ENCODE results near the gene TMEM132D. TPM values are rescaled to one million over a fixed set of nuclear protein-coding genes. Genes with fewer than 3 reads are reported as not detected.

The TMEM132D gene
- total and polyA plus RNA-seq, 2 of the 4 experiments (the other 2 are of a cell fraction) = not detected

GRCh38 chr12:129467289-129467688 lies 436.5 kb downstream of the TMEM132D start:
- no peak overlapping the region for H2BK15ac ChIP-seq (ENCODE audit: low read depth, low read length)
- 0% methylated on average over 1 of the region's 1 CpG; no CpG with 5 or more reads in 1 of the 2 experiments for WGBS, 2 experiments (ENCODE audit: extremely low coverage in 2 of 2, insufficient read length in 1 of 2)

More at GRCh38 chr12:129467289-129467688, 436.5 kb downstream of the TMEM132D start:
- Histone ChIP-seq H3K79me1 (ENCODE audit: low read depth in 1 of 2, low read length in 2 of 2) (no peaks in the 10 kb centered on the region), H3K4me3 (ENCODE audit: insufficient read depth, low read depth, low read length) (no peak overlapping the region), H4K5ac (ENCODE audit: low read depth, low read length) (no peak overlapping the region), H3K4me2 (ENCODE audit: low read depth, low read length) (no peak overlapping the region), H2AFZ (replicated peaks; ENCODE audit: low read length, poor library complexity) (no peak overlapping the region), H3K4ac (ENCODE audit: low read depth, low read length) (no peak overlapping the region), H2BK5ac (ENCODE audit: low read depth, low read length, poor library complexity, severe bottlenecking) (no peak overlapping the region), H2AK5ac (ENCODE audit: low read depth, low read length) (no peak overlapping the region), H4K20me1 (ENCODE audit: insufficient read depth, low read length) (no peaks in the 10 kb centered on the region), H3K4me1 (ENCODE audit: control insufficient read depth, insufficient read depth, low read length) (no peaks in the 10 kb centered on the region), H3K27me3 (ENCODE audit: control insufficient read depth, insufficient read depth, low read length) (no peaks in the 10 kb centered on the region), H3K27ac (ENCODE audit: insufficient read depth, low read length) (no peak overlapping the region), H3K9ac (ENCODE audit: low read depth, low read length) (no peak overlapping the region), H3K9me3 (ENCODE audit: control insufficient read depth, insufficient read depth, low read length) (peaks cover 1% of the 10 kb centered on the region; the same call in 1 of the 2 replicates), H4K8ac (ENCODE audit: low read depth in 2 of 2, low read length in 2 of 2) (no peak overlapping the region), H3K14ac (replicated peaks; ENCODE audit: low read depth, low read length) (no peak overlapping the region), H2AK9ac (replicated peaks; ENCODE audit: low read depth, low read length, poor library complexity) (no peak overlapping the region), H2BK20ac (ENCODE audit: low read depth, low read length) (no peak overlapping the region), H3K18ac (ENCODE audit: low read depth, low read length) (no peak overlapping the region), H4K91ac (ENCODE audit: insufficient read depth, low read depth, low read length) (no peak overlapping the region), H3K9me1 (ENCODE audit: insufficient read depth, low read length) (no peaks in the 10 kb centered on the region), H3K36me3 (ENCODE audit: control insufficient read depth, insufficient read depth, low read length) (no peaks in the 10 kb centered on the region), H2BK120ac (ENCODE audit: low read depth, low read length) (no peak overlapping the region), H3K23ac (ENCODE audit: low read depth, low read length) (no peak overlapping the region), H3K56ac (ENCODE audit: extremely low read depth, insufficient read depth, low read length) (no peak overlapping the region)
- in situ Hi-C loops (cut with MboI; ENCODE audit: low sequenced_read_pairs) (no loop called here), intact Hi-C loops (cut with micrococcal nuclease) (no loop called here), dilution Hi-C loops (cut with HindIII; ENCODE audit: low sequenced_read_pairs, unreplicated experiment) (no loop called here)
- ATAC-seq (ENCODE audit: low read depth) (no peak), DNase-seq (no peak)
- BruUV-seq (replicated peaks) = no TSS peak
- no peak for TF ChIP-seq BHLHE40 (IDR thresholded peaks at IDR 0.05; ENCODE audit: low read depth, low read length)
- TF ChIP-seq ELK1 (IDR thresholded peaks at IDR 0.05; ENCODE audit: borderline replicate concordance, low read depth, low read length) = no peak
- TF ChIP-seq CTCF (conservative IDR thresholded peaks at IDR 0.05; ENCODE audit: low read depth, low read length) = no peak
- TF ChIP-seq SMC3 (IDR thresholded peaks at IDR 0.05; ENCODE audit: low read depth, low read length) = no peak
- TF ChIP-seq MAFK (IDR thresholded peaks at IDR 0.05; ENCODE audit: low read depth, low read length) = no peak
- TF ChIP-seq NFE2L2 (IDR thresholded peaks at IDR 0.05; ENCODE audit: low read depth, low read length) = no peak
- TF ChIP-seq POLR2A (IDR thresholded peaks at IDR 0.05; ENCODE audit: low read depth, low read length) = no peak
- ChIA-PET POLR2A (ENCODE audit: unreplicated experiment) (no interaction called here), CTCF (no interaction called here)
